ENCODE measurements around the gene TBL1Y. TPM values are rescaled to one million over a fixed set of nuclear protein-coding genes. Genes with fewer than 3 reads are reported as not detected.

The TBL1Y gene
- total and polyA plus RNA-seq, 10 donors: not detected

GRCh38 chrY:7128211-7128610 lies 217.7 kb downstream of the TBL1Y start:
- H3K4me3 ChIP-seq: no peak overlapping the region
- H3K36me3 ChIP-seq: no peaks in the 10 kb centered on the region
- no peaks in the 10 kb centered on the region for H3K4me1 ChIP-seq
- 78 to 83% (median 80%) methylated on average over 3 of the region's 3 CpGs; no CpG with 5 or more reads in 2 of the 5 donors for WGBS, 5 donors
- H3K9me3 ChIP-seq: no peaks in the 10 kb centered on the region
- no peak overlapping the region for H3K27ac ChIP-seq
- no peaks in the 10 kb centered on the region for H3K27me3 ChIP-seq (replicated peaks in 1 of 7)
- no peak for DNase-seq
- intact Hi-C loops (cut with DNase I; ENCODE audit: low total_unique reads): no loop called here
- no peak for TF ChIP-seq POLR2AphosphoS5 (IDR thresholded peaks at IDR 0.05)
- no peak for TF ChIP-seq POLR2A (IDR thresholded peaks at IDR 0.05)
- no peak for TF ChIP-seq CTCF (IDR thresholded peaks at IDR 0.05 in 8 of 11, conservative IDR thresholded peaks at IDR 0.05 in 3 of 11)

Other genes starting within 250 kb of the TBL1Y start
- not detected for gene AMELY, start 1.1 kb downstream of the TBL1Y start, total RNA-seq
- gene AMELY, start 1.1 kb downstream of the TBL1Y start, polyA plus RNA-seq: not detected